ENCODE measurements around the gene TLL2. TPM values are rescaled to one million over a fixed set of nuclear protein-coding genes. Genes with fewer than 3 reads are reported as not detected.

TLL2 gene
- total and polyA plus RNA-seq, 7 experiments from 2014 or later: 0.24 TPM; not detected in 6

DNA sequence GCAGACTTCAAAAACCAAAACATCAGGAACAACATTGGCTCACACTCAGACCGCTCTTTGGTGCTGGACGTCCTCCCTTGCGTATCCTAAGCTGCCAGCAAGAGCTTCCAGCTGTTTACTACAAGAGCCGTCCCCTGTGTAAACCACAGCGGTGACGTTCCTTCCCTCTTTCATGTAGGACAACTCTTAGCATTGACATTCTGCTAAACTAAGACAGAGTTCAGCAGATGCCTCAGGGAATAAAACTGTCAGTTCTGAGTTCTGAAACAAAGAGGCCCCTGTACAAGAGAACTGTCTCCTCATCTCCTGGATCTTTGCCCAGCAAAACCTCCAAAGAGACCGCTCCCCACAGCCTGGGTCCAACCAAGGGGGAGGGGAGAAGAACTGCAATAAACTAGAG is 97.1 kb downstream of the TLL2 start:
- DNase-seq (no peak), ATAC-seq (no peak)
- ChIA-PET CTCF (no interaction called here), POLR2A (no interaction called here)
- H3K27me3 ChIP-seq (ENCODE audit: control insufficient read depth in 2 of 2, insufficient read depth in 2 of 2, low read length in 2 of 2): no peaks in the 10 kb centered on the region
- Mint-ChIP-seq H3K27me3 (peaks cover 0 to 18% (median 11%) of the 10 kb centered on the region in 5 donors), H3K9me3 (no peaks in the 10 kb centered on the region), H3K36me3 (no peaks in the 10 kb centered on the region), H3K4me1 (no peaks in the 10 kb centered on the region), H3K4me3 (no peak overlapping the region), H3K27ac (no peak overlapping the region)
- no peaks in the 10 kb centered on the region for H3K36me3 ChIP-seq (ENCODE audit: control insufficient read depth in 2 of 3, insufficient read depth in 3 of 3, low read length in 3 of 3)
- no peak overlapping the region for H3K27ac ChIP-seq (ENCODE audit: low read depth, low read length)
- no peak overlapping the region for H3K4me3 ChIP-seq (ENCODE audit: low read length)
- intact Hi-C loops (cut with micrococcal nuclease): no loop called here
- no peaks in the 10 kb centered on the region for H3K4me1 ChIP-seq (ENCODE audit: control insufficient read depth in 2 of 2, insufficient read depth in 2 of 2, low read length in 2 of 2)
- H3K9me3 ChIP-seq (ENCODE audit: control insufficient read depth in 2 of 3, low read length in 3 of 3): no peaks in the 10 kb centered on the region

GRCh38 chr10:96415891-96416554 is 97.7 kb downstream of the TLL2 start:
- Mint-ChIP-seq H3K4me1 (no peaks in the 10 kb centered on the region), H3K27ac (no peak overlapping the region), H3K36me3 (no peaks in the 10 kb centered on the region), H3K9me3 (no peaks in the 10 kb centered on the region), H3K27me3 (peaks cover 0 to 22% (median 13%) of the 10 kb centered on the region in 5 donors), H3K4me3 (no peak overlapping the region)
- POLR2A ChIA-PET: no interaction called here
- Histone ChIP-seq H3K4me1 (ENCODE audit: control insufficient read depth in 2 of 2, insufficient read depth in 2 of 2, low read length in 2 of 2) (no peaks in the 10 kb centered on the region), H3K9me3 (ENCODE audit: control insufficient read depth in 2 of 3, low read length in 3 of 3) (no peaks in the 10 kb centered on the region), H3K27ac (ENCODE audit: low read depth, low read length) (no peak overlapping the region), H3K27me3 (ENCODE audit: control insufficient read depth in 2 of 2, insufficient read depth in 2 of 2, low read length in 2 of 2) (no peaks in the 10 kb centered on the region), H3K36me3 (ENCODE audit: control insufficient read depth in 2 of 3, insufficient read depth in 3 of 3, low read length in 3 of 3) (no peaks in the 10 kb centered on the region), H3K4me3 (ENCODE audit: low read length) (no peak overlapping the region)
- DNase-seq (no peak), ATAC-seq (no peak)
- intact Hi-C loops (cut with micrococcal nuclease): no loop called here
- CTCF ChIA-PET: interaction anchor here (0.7 to 0.9 kb wide), 2 partner anchors 39 to 609 kb away, joined by 4 read pairs; no protein-coding TSS in a partner anchor

DNA sequence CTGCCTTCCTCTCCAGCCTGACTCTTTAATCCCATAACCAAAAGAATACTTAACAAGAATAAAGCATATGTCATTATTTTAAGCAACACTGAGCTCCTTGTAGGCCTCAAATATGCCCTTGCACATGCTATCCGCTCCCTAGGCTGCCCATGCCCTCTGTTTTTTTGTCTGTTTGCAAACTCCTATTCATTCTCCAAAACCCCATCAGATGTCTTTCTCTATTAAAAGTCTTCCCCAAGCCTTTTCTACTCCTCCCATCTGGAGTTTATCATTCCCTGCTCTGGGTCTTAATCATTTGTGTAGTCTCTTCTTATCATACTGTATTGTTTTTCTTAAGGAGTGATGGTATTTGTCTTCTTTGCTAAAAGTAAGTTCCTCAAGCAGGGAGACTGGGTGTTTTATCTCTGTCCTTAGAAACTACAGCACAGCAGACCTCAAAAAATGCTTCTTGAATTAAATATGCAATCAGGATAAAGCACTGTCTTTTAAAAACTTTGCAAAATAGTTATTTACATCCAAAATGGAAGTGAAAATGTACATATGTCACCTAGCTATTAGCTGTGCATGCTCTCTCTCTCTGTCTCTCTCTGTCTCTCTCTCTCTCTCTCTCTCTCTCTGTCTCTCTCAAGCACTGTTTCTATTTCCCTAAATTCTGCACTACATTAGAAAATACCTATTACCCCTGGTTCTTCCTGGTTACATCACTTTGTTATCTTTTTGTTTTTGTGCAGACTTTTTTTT is 98.4 kb downstream of the TLL2 start:
- no peak for ATAC-seq
- intact Hi-C loops (cut with micrococcal nuclease): no loop called here

GRCh38 chr10:96414303-96414702 is 99.4 kb downstream of the TLL2 start:
- H3K27me3 Mint-ChIP-seq: peaks cover 2 to 20% (median 18%) of the 10 kb centered on the region in 5 donors
- Histone ChIP-seq H3K27me3 (ENCODE audit: control insufficient read depth in 2 of 2, insufficient read depth in 2 of 2, low read length in 2 of 2) (no peaks in the 10 kb centered on the region), H3K4me3 (ENCODE audit: low read length) (no peak overlapping the region), H3K4me1 (ENCODE audit: control insufficient read depth in 2 of 2, insufficient read depth in 2 of 2, low read length in 2 of 2) (no peaks in the 10 kb centered on the region), H3K9me3 (ENCODE audit: control insufficient read depth in 2 of 3, low read length in 3 of 3) (no peaks in the 10 kb centered on the region), H3K27ac (ENCODE audit: low read depth, low read length) (no peak overlapping the region), H3K36me3 (ENCODE audit: control insufficient read depth in 2 of 3, insufficient read depth in 3 of 3, low read length in 3 of 3) (no peaks in the 10 kb centered on the region)
- ATAC-seq (no peak), DNase-seq (no peak)
- H3K4me1 Mint-ChIP-seq: no peaks in the 10 kb centered on the region
- ChIA-PET CTCF (no interaction called here), POLR2A (no interaction called here)
- no peak overlapping the region for H3K4me3 Mint-ChIP-seq
- no peaks in the 10 kb centered on the region for H3K9me3 Mint-ChIP-seq
- no peaks in the 10 kb centered on the region for H3K36me3 Mint-ChIP-seq
- no peak overlapping the region for H3K27ac Mint-ChIP-seq
- intact Hi-C loops (cut with micrococcal nuclease): no loop called here

More for the DNA sequence above, 98.4 kb downstream of the TLL2 start:
- no peak overlapping the region for H3K4me3 ChIP-seq (ENCODE audit: low read length)
- Mint-ChIP-seq H3K4me1 (no peaks in the 10 kb centered on the region), H3K27me3 (peaks cover 0 to 21% (median 16%) of the 10 kb centered on the region in 5 donors), H3K4me3 (no peak overlapping the region), H3K36me3 (no peaks in the 10 kb centered on the region), H3K27ac (no peak overlapping the region), H3K9me3 (no peaks in the 10 kb centered on the region)
- POLR2A ChIA-PET: no interaction called here
- no peaks in the 10 kb centered on the region for H3K4me1 ChIP-seq (ENCODE audit: control insufficient read depth in 2 of 2, insufficient read depth in 2 of 2, low read length in 2 of 2)
- H3K27me3 ChIP-seq (ENCODE audit: control insufficient read depth in 2 of 2, insufficient read depth in 2 of 2, low read length in 2 of 2): no peaks in the 10 kb centered on the region
- H3K36me3 ChIP-seq (ENCODE audit: control insufficient read depth in 2 of 3, insufficient read depth in 3 of 3, low read length in 3 of 3): no peaks in the 10 kb centered on the region
- CTCF ChIA-PET: interaction anchor here (0.7 to 0.9 kb wide), 2 partner anchors 38 to 610 kb away, joined by 4 read pairs; no protein-coding TSS in a partner anchor
- no peaks in the 10 kb centered on the region for H3K9me3 ChIP-seq (ENCODE audit: control insufficient read depth in 2 of 3, low read length in 3 of 3)
- DNase-seq: no peak
- H3K27ac ChIP-seq (ENCODE audit: low read depth, low read length): no peak overlapping the region

DNA sequence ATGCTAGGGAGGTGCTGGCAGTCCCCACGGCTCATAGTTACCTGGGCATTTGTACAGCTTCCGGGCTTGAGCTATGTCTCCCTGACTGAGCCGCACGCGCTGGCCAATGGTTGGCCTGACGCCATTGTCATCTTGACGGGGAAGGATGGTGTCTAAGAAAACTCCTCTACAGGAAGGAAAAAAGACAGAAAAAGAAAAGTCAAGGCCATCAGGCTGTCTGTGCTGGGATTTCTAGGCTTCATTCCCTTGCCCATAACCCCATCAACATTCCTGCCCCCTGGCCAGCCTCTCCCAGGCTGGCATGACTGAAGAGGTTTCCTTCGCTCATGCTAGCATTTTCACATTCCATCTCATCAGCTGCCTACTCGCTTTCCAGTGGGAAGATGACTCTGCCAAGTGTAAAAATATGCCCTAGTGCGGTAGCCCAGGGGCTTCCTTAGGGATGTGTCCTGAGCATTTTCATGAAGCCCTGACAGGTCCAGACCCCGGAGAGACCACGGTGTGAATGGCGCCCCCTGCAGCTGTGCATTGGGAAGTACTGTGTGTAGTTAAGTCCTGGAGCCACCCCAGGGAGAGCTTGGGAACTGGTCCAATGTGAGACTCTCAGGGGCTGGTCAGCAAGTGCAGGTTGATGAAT is 100.5 kb downstream of the TLL2 start:
- intact Hi-C loops (cut with micrococcal nuclease): no loop called here
- Mint-ChIP-seq H3K9me3 (no peaks in the 10 kb centered on the region), H3K27ac (no peak overlapping the region), H3K4me3 (no peak overlapping the region), H3K27me3 (peaks cover 4 to 26% (median 22%) of the 10 kb centered on the region in 5 donors), H3K4me1 (no peaks in the 10 kb centered on the region), H3K36me3 (no peaks in the 10 kb centered on the region)
- no peaks in the 10 kb centered on the region for H3K36me3 ChIP-seq (ENCODE audit: control insufficient read depth in 2 of 3, insufficient read depth in 3 of 3, low read length in 3 of 3)
- H3K27ac ChIP-seq (ENCODE audit: low read depth, low read length): no peak overlapping the region
- H3K27me3 ChIP-seq (ENCODE audit: control insufficient read depth in 2 of 2, insufficient read depth in 2 of 2, low read length in 2 of 2): no peaks in the 10 kb centered on the region
- H3K4me1 ChIP-seq (ENCODE audit: control insufficient read depth in 2 of 2, insufficient read depth in 2 of 2, low read length in 2 of 2): no peaks in the 10 kb centered on the region
- no peaks in the 10 kb centered on the region for H3K9me3 ChIP-seq (ENCODE audit: control insufficient read depth in 2 of 3, low read length in 3 of 3)
- no peak for ATAC-seq
- ChIA-PET CTCF (no interaction called here), POLR2A (no interaction called here)
- no peak overlapping the region for H3K4me3 ChIP-seq (ENCODE audit: low read length)
- DNase-seq: no peak

DNA sequence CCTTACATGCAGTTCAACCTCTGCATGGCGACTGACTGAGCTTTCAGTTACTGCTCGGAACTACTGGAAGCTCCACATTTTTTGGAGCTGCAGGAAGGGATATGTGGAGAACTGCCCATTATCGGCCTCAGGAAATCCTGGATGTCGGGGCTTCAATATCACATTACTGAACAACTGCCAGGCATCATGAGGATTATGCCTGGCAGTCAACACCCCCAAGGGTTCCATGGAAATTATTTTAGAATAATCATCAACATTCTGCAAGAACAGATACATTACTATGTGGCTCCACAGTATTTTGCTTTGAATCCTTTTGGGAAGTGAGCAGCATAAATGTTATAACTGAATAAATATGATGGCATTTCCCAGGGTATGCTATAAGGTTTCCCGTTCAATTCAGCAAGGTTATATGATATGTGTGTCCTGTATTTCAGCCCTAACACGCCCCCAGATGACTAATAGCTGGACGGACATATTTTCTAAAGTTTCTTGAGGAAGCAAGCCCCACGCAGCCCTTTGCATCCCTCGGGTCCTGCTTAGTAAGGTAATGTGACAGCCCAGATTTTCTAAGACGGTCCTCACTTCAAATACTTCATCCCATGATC is 101.9 kb downstream of the TLL2 start:
- no peak for ATAC-seq
- Mint-ChIP-seq H3K4me1 (no peaks in the 10 kb centered on the region), H3K27me3 (peaks cover 11 to 41% (median 33%) of the 10 kb centered on the region in 5 donors), H3K36me3 (no peaks in the 10 kb centered on the region), H3K9me3 (no peaks in the 10 kb centered on the region), H3K4me3 (no peak overlapping the region), H3K27ac (no peak overlapping the region)
- no peak overlapping the region for H3K27ac ChIP-seq (ENCODE audit: low read depth, low read length)
- H3K4me1 ChIP-seq (ENCODE audit: control insufficient read depth in 2 of 2, insufficient read depth in 2 of 2, low read length in 2 of 2): no peaks in the 10 kb centered on the region
- CTCF ChIA-PET: interaction anchor here (0.7 kb wide), 1 partner anchor 230 kb away, joined by 3 read pairs; no protein-coding TSS in a partner anchor
- H3K4me3 ChIP-seq (ENCODE audit: low read length): no peak overlapping the region
- POLR2A ChIA-PET: no interaction called here
- DNase-seq: no peak
- no peaks in the 10 kb centered on the region for H3K9me3 ChIP-seq (ENCODE audit: control insufficient read depth in 2 of 3, low read length in 3 of 3)
- no peaks in the 10 kb centered on the region for H3K27me3 ChIP-seq (ENCODE audit: control insufficient read depth in 2 of 2, insufficient read depth in 2 of 2, low read length in 2 of 2)
- intact Hi-C loops (cut with micrococcal nuclease): no loop called here
- no peaks in the 10 kb centered on the region for H3K36me3 ChIP-seq (ENCODE audit: control insufficient read depth in 2 of 3, insufficient read depth in 3 of 3, low read length in 3 of 3)
